Tibial artery (tissue), 4 donors: ENCODE data around the gene LRP3.

Experiments used
- DNase-seq, 2 donors: peaks; one replicate each; pipeline ENCODE4 v3.0.0-alpha.2; 2019
- H3K27ac ChIP-seq, 2 donors: fragments of 200-600 bp; sonication (generic) in 1 of 2; 1 replicate in 1 of 2; 2 replicates in 1 of 2; pipeline ENCODE4 v1.5.1; 2018 to 2019; ENCODE audit warnings: mild to moderate bottlenecking in 1 of 2
- H3K27me3 ChIP-seq, 2 donors: fragments of 200-600 bp; sonication (generic) in 1 of 2; one replicate each; pipeline versions ENCODE4 v1.5.1 to v1.6.0; 2016 to 2019
- H3K36me3 ChIP-seq, 3 donors: fragments of 200-600 bp; sonication (generic) in 2 of 3; one replicate each; pipeline ENCODE4 v1.5.1; 2016 to 2019; ENCODE audit warnings: mild to moderate bottlenecking in 2 of 3
- H3K4me1 ChIP-seq, 4 donors: fragments of 200-600 bp; sonication (generic) in 2 of 4; 1 replicate in 3 of 4; 2 replicates in 1 of 4; pipeline ENCODE4 v1.5.1; 2016 to 2019
- H3K4me3 ChIP-seq, 2 donors: fragments of 200-600 bp; sonication (generic) in 1 of 2; 1 replicate in 1 of 2; 2 replicates in 1 of 2; pipeline ENCODE4 v1.5.1; 2018 to 2019; ENCODE audit warnings: mild to moderate bottlenecking in 2 of 2
- H3K9me3 ChIP-seq, 3 donors: fragments of 200-600 bp; sonication (generic) in 1 of 3; one replicate each; pipeline ENCODE4 v1.5.1; 2016 to 2019
- CTCF ChIP-seq, 2 experiments: fragments of 200-600 bp in 1 of 2; fragments of 450-650 bp in 1 of 2; IDR thresholded peaks; one replicate each; pipeline ENCODE4 v1.5.1; 2017 to 2019; ENCODE audit warnings: antibody characterized with exemption in 2 of 2, mild to moderate bottlenecking in 1 of 2, moderate library complexity in 1 of 2
- intact Hi-C: fragments of 100-400 bp; cut with DNase I; formaldehyde crosslinking; loops from one replicate; pipeline ENCODE4 v1.15.0; 2023; ENCODE audit warnings: low total_unique reads

Gene LRP3

GRCh38 chr19:33156334-33156733 lies 37.8 kb upstream of the LRP3 start:
- no peaks in the 10 kb centered on the region for H3K9me3 ChIP-seq
- no peaks in the 10 kb centered on the region for H3K36me3 ChIP-seq
- no peak for TF ChIP-seq CTCF (IDR thresholded peaks at IDR 0.05)
- no peak for DNase-seq
- intact Hi-C loops = no loop called here
- no peak overlapping the region for H3K27ac ChIP-seq
- no peaks in the 10 kb centered on the region for H3K4me1 ChIP-seq
- H3K4me3 ChIP-seq = no peak overlapping the region
- H3K27me3 ChIP-seq = peaks cover 0 to 8% of the 10 kb centered on the region in 2 donors

GRCh38 chr19:33157906-33158305 lies 36.2 kb upstream of the LRP3 start:
- Histone ChIP-seq H3K9me3 (no peaks in the 10 kb centered on the region), H3K27me3 (peaks cover 0 to 8% of the 10 kb centered on the region in 2 donors), H3K4me1 (no peaks in the 10 kb centered on the region), H3K27ac (no peak overlapping the region), H3K4me3 (no peak overlapping the region), H3K36me3 (no peaks in the 10 kb centered on the region)
- no peak for TF ChIP-seq CTCF (IDR thresholded peaks at IDR 0.05)
- intact Hi-C loops = no loop called here
- no peak for DNase-seq

GRCh38 chr19:33158365-33158764 lies 35.8 kb upstream of the LRP3 start:
- intact Hi-C loops = no loop called here
- Histone ChIP-seq H3K4me1 (no peaks in the 10 kb centered on the region), H3K27ac (no peak overlapping the region)

GRCh38 chr19:33159149-33159548 lies 35.0 kb upstream of the LRP3 start:
- Histone ChIP-seq H3K27me3 (peaks cover 0 to 8% of the 10 kb centered on the region in 2 donors), H3K27ac (no peak overlapping the region), H3K4me3 (no peak overlapping the region), H3K36me3 (no peaks in the 10 kb centered on the region), H3K9me3 (no peaks in the 10 kb centered on the region), H3K4me1 (no peaks in the 10 kb centered on the region)
- no peak for TF ChIP-seq CTCF (IDR thresholded peaks at IDR 0.05)
- intact Hi-C loops = no loop called here
- DNase-seq = no peak

More at GRCh38 chr19:33158365-33158764, 35.8 kb upstream of the LRP3 start:
- DNase-seq = no peak
- no peaks in the 10 kb centered on the region for H3K9me3 ChIP-seq
- no peak overlapping the region for H3K4me3 ChIP-seq
- no peaks in the 10 kb centered on the region for H3K36me3 ChIP-seq
- peaks cover 0 to 8% of the 10 kb centered on the region in 2 donors for H3K27me3 ChIP-seq
- no peak for TF ChIP-seq CTCF (IDR thresholded peaks at IDR 0.05)

GRCh38 chr19:33159893-33160292 lies 34.2 kb upstream of the LRP3 start:
- TF ChIP-seq CTCF (IDR thresholded peaks at IDR 0.05) = no peak
- no peak for DNase-seq
- Histone ChIP-seq H3K4me3 (no peak overlapping the region), H3K9me3 (no peaks in the 10 kb centered on the region), H3K4me1 (no peaks in the 10 kb centered on the region), H3K36me3 (no peaks in the 10 kb centered on the region), H3K27me3 (peaks cover 0 to 8% of the 10 kb centered on the region in 2 donors), H3K27ac (no peak overlapping the region)
- intact Hi-C loops = no loop called here

GRCh38 chr19:33161201-33161600 lies 32.9 kb upstream of the LRP3 start:
- no peak for TF ChIP-seq CTCF (IDR thresholded peaks at IDR 0.05)
- H3K27ac ChIP-seq = no peak overlapping the region

More at GRCh38 chr19:33161201-33161600, 32.9 kb upstream of the LRP3 start:
- H3K4me1 ChIP-seq = no peaks in the 10 kb centered on the region
- H3K36me3 ChIP-seq = no peaks in the 10 kb centered on the region
- no peaks in the 10 kb centered on the region for H3K27me3 ChIP-seq
- intact Hi-C loops = no loop called here
- DNase-seq = no peak
- no peaks in the 10 kb centered on the region for H3K9me3 ChIP-seq
- no peak overlapping the region for H3K4me3 ChIP-seq
